Pulmonary artery endothelial cell (primary cell): Measurements from ENCODE around the gene CD70. TPM values are rescaled to one million over a fixed set of nuclear protein-coding genes. Genes with fewer than 3 reads are reported as not detected.
"Not testable (repeated sequence)": the region's sequence is repeated elsewhere in the genome, so short reads cannot be mapped to it uniquely, and the experiment has no call there.

Experiments used
- DNase-seq: peaks from one replicate; pipeline ENCODE4 v3.0.0-alpha.2; 2011; ENCODE audit warnings: low read depth, low spot score
- total RNA-seq: library from RNA; depleted of rRNA; stranded (reverse); fragments of >200 nt; gene quantifications from 2 replicates; pipeline ENCODE4 v1.2.3, GENCODE V29; 2014

The CD70 gene
- total RNA-seq, 1 donor from 2014 or later = not detected

GRCh38 chr19:6572217-6572616 lies 18.7 kb downstream of the CD70 start:
- no peak for DNase-seq

- no peak for DNase-seq
These were observed 19.8 kb downstream of the CD70 start for GRCh38 chr19:6571167-6571566.

- DNase-seq = no peak
These were observed 20.2 kb downstream of the CD70 start for GRCh38 chr19:6570764-6571163.

- no peak for DNase-seq
These were observed 22.1 kb downstream of the CD70 start for GRCh38 chr19:6568816-6569215.

GRCh38 chr19:6568010-6568526 lies 22.9 kb downstream of the CD70 start:
- DNase-seq = no peak

- DNase-seq = not testable (repeated sequence)
These were observed 24.2 kb downstream of the CD70 start for GRCh38 chr19:6566727-6567126.

GRCh38 chr19:6564393-6564792 lies 26.6 kb downstream of the CD70 start:
- no peak for DNase-seq

GRCh38 chr19:6562437-6562836 lies 28.5 kb downstream of the CD70 start:
- DNase-seq = not testable (repeated sequence)

GRCh38 chr19:6556480-6557195 lies 34.3 kb downstream of the CD70 start:
- no peak for DNase-seq

GRCh38 chr19:6556043-6556449 lies 34.9 kb downstream of the CD70 start:
- DNase-seq = no peak

- DNase-seq = no peak
These were observed 39.1 kb downstream of the CD70 start for GRCh38 chr19:6551607-6552450.

- no peak for DNase-seq
These were observed 39.9 kb downstream of the CD70 start for GRCh38 chr19:6551091-6551490.

- DNase-seq = not testable (repeated sequence)
These were observed 40.3 kb downstream of the CD70 start for GRCh38 chr19:6550679-6551078.

- no peak for DNase-seq
These were observed 47.0 kb downstream of the CD70 start for GRCh38 chr19:6543866-6544347.

GRCh38 chr19:6540918-6541689 lies 49.8 kb downstream of the CD70 start:
- DNase-seq = no peak

- no peak for DNase-seq
These were observed 51.4 kb downstream of the CD70 start for GRCh38 chr19:6539514-6539913.

Other genes starting within 250 kb of the CD70 start
- 66.8 and 68.6 TPM in 2 replicates for gene CLPP, start 229.6 kb downstream of the CD70 start, total RNA-seq
- gene ALKBH7, start 218.4 kb downstream of the CD70 start, total RNA-seq = 15.8 and 26.6 TPM in 2 replicates
- 0.73 and 1.3 TPM in 2 replicates for gene PSPN, start 215.2 kb downstream of the CD70 start, total RNA-seq
- gene GTF2F1, start 198.0 kb downstream of the CD70 start, total RNA-seq = 56.8 and 65.9 TPM in 2 replicates
- gene KHSRP, start 166.3 kb downstream of the CD70 start, total RNA-seq = 152 and 168 TPM in 2 replicates
- 0.07 TPM in 1 of 2 replicates, not detected in the other for gene SLC25A41, start 157.4 kb downstream of the CD70 start, total RNA-seq
- 24.1 and 32.5 TPM in 2 replicates for gene SLC25A23, start 131.4 kb downstream of the CD70 start, total RNA-seq
- gene CRB3, start 126.9 kb downstream of the CD70 start, total RNA-seq = 0.11 and 0.13 TPM in 2 replicates
- not detected in 2 replicates for gene DENND1C, start 109.4 kb downstream of the CD70 start, total RNA-seq
- gene TUBB4A, start 88.8 kb downstream of the CD70 start, total RNA-seq = 0.26 TPM in 1 of 2 replicates, not detected in the other
- gene TNFSF9, start 60.1 kb downstream of the CD70 start, total RNA-seq = 0.40 and 0.53 TPM in 2 replicates
- gene TNFSF14, start 79.0 kb upstream of the CD70 start, total RNA-seq = not detected in 2 replicates
- under 0.01 and 0.28 TPM in 2 replicates for gene C3, start 129.5 kb upstream of the CD70 start, total RNA-seq
- gene GPR108, start 146.4 kb upstream of the CD70 start, total RNA-seq = 44.4 and 49.9 TPM in 2 replicates
- 50.5 and 52.7 TPM in 2 replicates for gene TRIP10, start 148.5 kb upstream of the CD70 start, total RNA-seq
- gene SH2D3A, start 176.3 kb upstream of the CD70 start, total RNA-seq = 0.04 and 0.20 TPM in 2 replicates
- gene VAV1, start 181.6 kb upstream of the CD70 start, total RNA-seq = 0.07 TPM in 1 of 2 replicates, not detected in the other